Gastrocnemius medialis (tissue), 4 donors: ENCODE measurements around the gene FCGBP. TPM values are rescaled to one million over a fixed set of nuclear protein-coding genes. Genes with fewer than 3 reads are reported as not detected.

ENCODE experiments used
- total RNA-seq, 4 donors: library from RNA; depleted of rRNA; stranded (reverse); fragments of >200 nt; gene quantifications; one replicate each; pipeline versions ENCODE4 v1.1.0 to v1.2.3, GENCODE V29; 2016

Gene FCGBP
- total RNA-seq, 4 donors from 2014 or later: 2.2 to 11.2 (median 7.2) TPM

Other genes starting within 250 kb of the FCGBP start
- not detected for gene LGALS14, start 230.2 kb downstream of the FCGBP start, total RNA-seq
- gene CLC, start 196.6 kb downstream of the FCGBP start, total RNA-seq: not detected
- gene LEUTX, start 155.8 kb downstream of the FCGBP start, total RNA-seq: not detected
- gene DYRK1B, start 100.5 kb downstream of the FCGBP start, total RNA-seq: 10 to 100 TPM; 39.6 to 68.7 (median 61.8) TPM
- gene FBL, start 88.3 kb downstream of the FCGBP start, total RNA-seq: 10 to 100 TPM; 40.4 to 79.4 (median 67.0) TPM
- gene PSMC4, start 36.5 kb upstream of the FCGBP start, total RNA-seq: 100 to 1,000 TPM; 165 to 238 (median 219) TPM
- gene ZNF546, start 62.4 kb upstream of the FCGBP start, total RNA-seq: 1 to 10 TPM; 3.2 to 6.9 (median 4.2) TPM
- 1 to 10 TPM; 2.5 to 5.3 (median 4.3) TPM for gene ZNF780B, start 121.6 kb upstream of the FCGBP start, total RNA-seq
- gene ZNF780A, start 156.3 kb upstream of the FCGBP start, total RNA-seq: 1 to 10 TPM; 1.0 to 8.0 (median 5.4) TPM